Measurements from ENCODE around the gene MAPKAPK2.

- TF ChIP-seq EZH2 (IDR thresholded peaks at IDR 0.05; ENCODE audit: borderline replicate concordance) = no peak
- TF ChIP-seq CTCF (IDR thresholded peaks at IDR 0.05; ENCODE audit: poor library complexity) = no peak
- no peak for TF ChIP-seq EZH2phosphoT487 (IDR thresholded peaks at IDR 0.05; ENCODE audit: low read depth, severe bottlenecking, unreplicated experiment)
Measured at GRCh38 chr1:206698011-206698410, 13.3 kb downstream of the MAPKAPK2 start.

Measured in hepatocyte (in vitro differentiated cells).